Measurements from ENCODE around the gene ZSCAN31.

ZSCAN31 gene

GRCh38 chr6:28277746-28278145, 58.2 kb downstream of the ZSCAN31 start:
- DNase-seq (no peak), ATAC-seq (replicated peaks) (no peak)
- no peak overlapping the region for H3K4me3 Mint-ChIP-seq
- H3K27me3 Mint-ChIP-seq: peaks cover 11% of the 10 kb centered on the region in 2 donors
- H3K36me3 Mint-ChIP-seq: peaks cover 24 to 44% of the 10 kb centered on the region in 2 donors
- peaks cover 7 to 13% of the 10 kb centered on the region in 2 donors for H3K4me1 Mint-ChIP-seq
- no peaks in the 10 kb centered on the region for H3K9me3 Mint-ChIP-seq
- no peak overlapping the region for H3K27ac Mint-ChIP-seq

- Mint-ChIP-seq H3K4me1 (no peaks in the 10 kb centered on the region), H3K9me3 (no peaks in the 10 kb centered on the region), H3K27me3 (no peaks in the 10 kb centered on the region), H3K36me3 (peaks cover 23 to 57% of the 10 kb centered on the region in 2 donors), H3K4me3 (no peak overlapping the region), H3K27ac (no peak overlapping the region)
- DNase-seq (no peak), ATAC-seq (replicated peaks) (no peak)
Observed at GRCh38 chr6:28274888-28275287, 61.1 kb downstream of the ZSCAN31 start.
